Measurements from ENCODE around the gene TXNDC16.

DNA sequence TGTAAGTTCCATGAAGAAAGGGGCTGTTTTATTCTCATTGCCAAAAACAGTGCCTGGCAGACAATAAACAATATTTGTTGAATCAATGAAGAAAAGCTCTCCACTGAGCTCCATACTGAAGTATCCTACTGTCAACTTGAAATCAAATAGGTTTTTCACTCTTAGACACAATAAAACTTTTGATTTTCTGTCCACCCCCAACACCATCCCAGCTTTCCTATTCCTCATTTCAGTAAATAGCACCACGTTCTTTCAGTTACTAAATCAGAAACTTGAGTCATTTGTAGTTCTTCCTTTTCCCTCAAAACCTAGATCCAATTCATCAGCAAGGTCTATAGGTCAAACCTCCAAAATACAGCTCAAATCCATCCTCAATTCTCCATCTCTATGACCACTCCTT, 124.8 kb downstream of the TXNDC16 start:
- TF ChIP-seq NFYB (IDR thresholded peaks at IDR 0.05; ENCODE audit: extremely low read depth, insufficient read length) (no peak), ARNT (IDR thresholded peaks at IDR 0.05) (no peak), FOXK2 (conservative IDR thresholded peaks at IDR 0.05 in 1 of 2, IDR thresholded peaks at IDR 0.05 in 1 of 2; ENCODE audit: low read depth in 2 of 2) (no peak), PML (IDR thresholded peaks at IDR 0.05; ENCODE audit: low read length) (no peak), CTCF (IDR thresholded peaks at IDR 0.05 in 2 of 3, conservative IDR thresholded peaks at IDR 0.05 in 1 of 3; ENCODE audit: insufficient read depth in 2 of 3, low read depth in 1 of 3, low read length in 3 of 3) (no peak), SIN3A (IDR thresholded peaks at IDR 0.05; ENCODE audit: borderline replicate concordance in 2 of 2, control insufficient read depth in 1 of 2, low read depth in 2 of 2, low read length in 2 of 2) (no peak), POLR2A (conservative IDR thresholded peaks at IDR 0.05) (no peak)
- TF ChIP-seq, protein P1, sequence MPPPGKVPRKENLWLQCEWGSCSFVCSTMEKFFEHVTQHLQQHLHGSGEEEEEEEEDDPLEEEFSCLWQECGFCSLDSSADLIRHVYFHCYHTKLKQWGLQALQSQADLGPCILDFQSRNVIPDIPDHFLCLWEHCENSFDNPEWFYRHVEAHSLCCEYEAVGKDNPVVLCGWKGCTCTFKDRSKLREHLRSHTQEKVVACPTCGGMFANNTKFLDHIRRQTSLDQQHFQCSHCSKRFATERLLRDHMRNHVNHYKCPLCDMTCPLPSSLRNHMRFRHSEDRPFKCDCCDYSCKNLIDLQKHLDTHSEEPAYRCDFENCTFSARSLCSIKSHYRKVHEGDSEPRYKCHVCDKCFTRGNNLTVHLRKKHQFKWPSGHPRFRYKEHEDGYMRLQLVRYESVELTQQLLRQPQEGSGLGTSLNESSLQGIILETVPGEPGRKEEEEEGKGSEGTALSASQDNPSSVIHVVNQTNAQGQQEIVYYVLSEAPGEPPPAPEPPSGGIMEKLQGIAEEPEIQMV (tag; conservative IDR thresholded peaks at IDR 0.05; ENCODE audit: low read depth), result no peak
- TF ChIP-seq, protein P2, sequence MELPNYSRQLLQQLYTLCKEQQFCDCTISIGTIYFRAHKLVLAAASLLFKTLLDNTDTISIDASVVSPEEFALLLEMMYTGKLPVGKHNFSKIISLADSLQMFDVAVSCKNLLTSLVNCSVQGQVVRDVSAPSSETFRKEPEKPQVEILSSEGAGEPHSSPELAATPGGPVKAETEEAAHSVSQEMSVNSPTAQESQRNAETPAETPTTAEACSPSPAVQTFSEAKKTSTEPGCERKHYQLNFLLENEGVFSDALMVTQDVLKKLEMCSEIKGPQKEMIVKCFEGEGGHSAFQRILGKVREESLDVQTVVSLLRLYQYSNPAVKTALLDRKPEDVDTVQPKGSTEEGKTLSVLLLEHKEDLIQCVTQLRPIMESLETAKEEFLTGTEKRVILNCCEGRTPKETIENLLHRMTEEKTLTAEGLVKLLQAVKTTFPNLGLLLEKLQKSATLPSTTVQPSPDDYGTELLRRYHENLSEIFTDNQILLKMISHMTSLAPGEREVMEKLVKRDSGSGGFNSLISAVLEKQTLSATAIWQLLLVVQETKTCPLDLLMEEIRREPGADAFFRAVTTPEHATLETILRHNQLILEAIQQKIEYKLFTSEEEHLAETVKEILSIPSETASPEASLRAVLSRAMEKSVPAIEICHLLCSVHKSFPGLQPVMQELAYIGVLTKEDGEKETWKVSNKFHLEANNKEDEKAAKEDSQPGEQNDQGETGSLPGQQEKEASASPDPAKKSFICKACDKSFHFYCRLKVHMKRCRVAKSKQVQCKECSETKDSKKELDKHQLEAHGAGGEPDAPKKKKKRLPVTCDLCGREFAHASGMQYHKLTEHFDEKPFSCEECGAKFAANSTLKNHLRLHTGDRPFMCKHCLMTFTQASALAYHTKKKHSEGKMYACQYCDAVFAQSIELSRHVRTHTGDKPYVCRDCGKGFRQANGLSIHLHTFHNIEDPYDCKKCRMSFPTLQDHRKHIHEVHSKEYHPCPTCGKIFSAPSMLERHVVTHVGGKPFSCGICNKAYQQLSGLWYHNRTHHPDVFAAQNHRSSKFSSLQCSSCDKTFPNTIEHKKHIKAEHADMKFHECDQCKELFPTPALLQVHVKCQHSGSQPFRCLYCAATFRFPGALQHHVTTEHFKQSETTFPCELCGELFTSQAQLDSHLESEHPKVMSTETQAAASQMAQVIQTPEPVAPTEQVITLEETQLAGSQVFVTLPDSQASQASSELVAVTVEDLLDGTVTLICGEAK (IDR thresholded peaks at IDR 0.05), result no peak
- TF ChIP-seq, protein P2 (CRISPR knock-in tag; IDR thresholded peaks at IDR 0.05), result no peak
- TF ChIP-seq, protein P3, sequence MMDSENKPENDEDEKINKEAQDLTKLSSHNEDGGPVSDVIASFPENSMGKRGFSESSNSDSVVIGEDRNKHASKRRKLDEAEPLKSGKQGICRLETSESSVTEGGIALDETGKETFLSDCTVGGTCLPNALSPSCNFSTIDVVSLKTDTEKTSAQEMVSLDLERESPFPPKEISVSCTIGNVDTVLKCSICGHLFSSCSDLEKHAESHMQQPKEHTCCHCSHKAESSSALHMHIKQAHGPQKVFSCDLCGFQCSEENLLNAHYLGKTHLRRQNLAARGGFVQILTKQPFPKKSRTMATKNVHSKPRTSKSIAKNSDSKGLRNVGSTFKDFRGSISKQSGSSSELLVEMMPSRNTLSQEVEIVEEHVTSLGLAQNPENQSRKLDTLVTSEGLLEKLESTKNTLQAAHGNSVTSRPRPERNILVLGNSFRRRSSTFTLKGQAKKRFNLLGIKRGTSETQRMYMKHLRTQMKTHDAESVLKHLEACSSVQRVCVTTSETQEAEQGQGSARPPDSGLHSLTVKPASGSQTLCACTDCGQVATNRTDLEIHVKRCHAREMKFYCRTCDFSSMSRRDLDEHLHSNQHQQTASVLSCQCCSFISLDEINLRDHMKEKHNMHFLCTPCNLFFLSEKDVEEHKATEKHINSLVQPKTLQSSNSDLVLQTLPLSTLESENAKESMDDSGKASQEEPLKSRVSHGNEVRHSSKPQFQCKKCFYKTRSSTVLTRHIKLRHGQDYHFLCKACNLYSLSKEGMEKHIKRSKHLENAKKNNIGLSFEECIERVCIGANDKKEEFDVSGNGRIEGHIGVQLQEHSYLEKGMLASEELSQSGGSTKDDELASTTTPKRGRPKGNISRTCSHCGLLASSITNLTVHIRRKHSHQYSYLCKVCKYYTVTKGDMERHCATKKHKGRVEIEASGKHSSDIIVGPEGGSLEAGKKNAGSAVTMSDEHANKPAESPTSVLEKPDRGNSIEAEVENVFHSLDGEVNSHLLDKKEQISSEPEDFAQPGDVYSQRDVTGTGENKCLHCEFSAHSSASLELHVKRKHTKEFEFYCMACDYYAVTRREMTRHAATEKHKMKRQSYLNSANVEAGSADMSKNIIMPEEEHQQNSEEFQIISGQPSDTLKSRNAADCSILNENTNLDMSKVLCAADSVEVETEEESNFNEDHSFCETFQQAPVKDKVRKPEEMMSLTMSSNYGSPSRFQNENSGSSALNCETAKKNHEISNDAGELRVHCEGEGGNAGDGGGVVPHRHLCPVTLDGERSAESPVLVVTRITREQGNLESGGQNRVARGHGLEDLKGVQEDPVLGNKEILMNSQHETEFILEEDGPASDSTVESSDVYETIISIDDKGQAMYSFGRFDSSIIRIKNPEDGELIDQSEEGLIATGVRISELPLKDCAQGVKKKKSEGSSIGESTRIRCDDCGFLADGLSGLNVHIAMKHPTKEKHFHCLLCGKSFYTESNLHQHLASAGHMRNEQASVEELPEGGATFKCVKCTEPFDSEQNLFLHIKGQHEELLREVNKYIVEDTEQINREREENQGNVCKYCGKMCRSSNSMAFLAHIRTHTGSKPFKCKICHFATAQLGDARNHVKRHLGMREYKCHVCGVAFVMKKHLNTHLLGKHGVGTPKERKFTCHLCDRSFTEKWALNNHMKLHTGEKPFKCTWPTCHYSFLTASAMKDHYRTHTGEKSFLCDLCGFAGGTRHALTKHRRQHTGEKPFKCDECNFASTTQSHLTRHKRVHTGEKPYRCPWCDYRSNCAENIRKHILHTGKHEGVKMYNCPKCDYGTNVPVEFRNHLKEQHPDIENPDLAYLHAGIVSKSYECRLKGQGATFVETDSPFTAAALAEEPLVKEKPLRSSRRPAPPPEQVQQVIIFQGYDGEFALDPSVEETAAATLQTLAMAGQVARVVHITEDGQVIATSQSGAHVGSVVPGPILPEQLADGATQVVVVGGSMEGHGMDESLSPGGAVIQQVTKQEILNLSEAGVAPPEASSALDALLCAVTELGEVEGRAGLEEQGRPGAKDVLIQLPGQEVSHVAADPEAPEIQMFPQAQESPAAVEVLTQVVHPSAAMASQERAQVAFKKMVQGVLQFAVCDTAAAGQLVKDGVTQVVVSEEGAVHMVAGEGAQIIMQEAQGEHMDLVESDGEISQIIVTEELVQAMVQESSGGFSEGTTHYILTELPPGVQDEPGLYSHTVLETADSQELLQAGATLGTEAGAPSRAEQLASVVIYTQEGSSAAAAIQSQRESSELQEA (IDR thresholded peaks at IDR 0.05; ENCODE audit: low read depth), result no peak

Data from K562 (cell line).